Mononuclear cell (primary cell): ENCODE data around the gene PLEKHA6. TPM values are rescaled to one million over a fixed set of nuclear protein-coding genes. Genes with fewer than 3 reads are reported as not detected.

Experiments
- H3K27me3 ChIP-seq: 2 replicates; pipeline ENCODE4 v1.6.0; 2011; ENCODE audit warnings: low read length, control low read depth; ENCODE audit not compliant: insufficient read depth
- H3K4me1 ChIP-seq: 2 replicates; pipeline ENCODE4 v1.5.1; 2011; ENCODE audit warnings: mild to moderate bottlenecking, low read length, control low read depth; ENCODE audit not compliant: insufficient read depth
- H3K4me3 ChIP-seq: 2 replicates; pipeline ENCODE4 v1.5.1; 2011; ENCODE audit warnings: mild to moderate bottlenecking, low read length, moderate library complexity
- H3K9me3 ChIP-seq: 2 replicates; pipeline ENCODE4 v1.5.1; 2011; ENCODE audit warnings: low read depth, mild to moderate bottlenecking, control low read depth, low read length
- total RNA-seq: library from RNA; depleted of rRNA; stranded (reverse); fragments of >200 nt; gene quantifications from one replicate; pipeline ENCODE4 v1.2.3, GENCODE V29; 2012

The PLEKHA6 gene
- total RNA-seq, 1 donor = under 0.01 TPM

DNA sequence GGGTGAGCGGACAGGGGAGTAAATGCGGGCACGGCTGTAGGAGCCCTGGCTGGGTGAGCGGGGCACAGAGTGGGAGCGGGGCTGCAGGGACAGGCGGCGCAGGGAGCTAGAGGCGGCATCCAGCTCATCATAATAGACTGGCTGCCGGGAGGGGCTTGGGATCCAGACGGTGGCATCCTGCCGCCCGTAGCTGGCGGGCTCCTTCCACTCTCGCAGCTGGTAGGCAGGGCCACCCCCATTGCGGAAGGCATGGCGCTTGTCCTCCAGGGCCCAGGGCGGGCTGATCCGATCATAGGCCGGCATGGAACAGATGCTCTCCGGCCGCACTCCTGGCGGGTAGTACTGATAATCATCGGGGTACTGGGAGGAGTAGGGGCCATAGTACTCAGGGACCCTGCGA, 102.3 kb downstream of the PLEKHA6 start:
- Histone ChIP-seq H3K4me3 (no peak overlapping the region), H3K9me3 (no peaks in the 10 kb centered on the region), H3K4me1 (peaks cover 8% of the 10 kb centered on the region), H3K27me3 (no peaks in the 10 kb centered on the region)

GRCh38 chr1:204256531-204256930, 103.2 kb downstream of the PLEKHA6 start:
- Histone ChIP-seq H3K9me3 (no peaks in the 10 kb centered on the region), H3K4me3 (no peak overlapping the region), H3K27me3 (no peaks in the 10 kb centered on the region), H3K4me1 (peaks cover 8% of the 10 kb centered on the region)

DNA sequence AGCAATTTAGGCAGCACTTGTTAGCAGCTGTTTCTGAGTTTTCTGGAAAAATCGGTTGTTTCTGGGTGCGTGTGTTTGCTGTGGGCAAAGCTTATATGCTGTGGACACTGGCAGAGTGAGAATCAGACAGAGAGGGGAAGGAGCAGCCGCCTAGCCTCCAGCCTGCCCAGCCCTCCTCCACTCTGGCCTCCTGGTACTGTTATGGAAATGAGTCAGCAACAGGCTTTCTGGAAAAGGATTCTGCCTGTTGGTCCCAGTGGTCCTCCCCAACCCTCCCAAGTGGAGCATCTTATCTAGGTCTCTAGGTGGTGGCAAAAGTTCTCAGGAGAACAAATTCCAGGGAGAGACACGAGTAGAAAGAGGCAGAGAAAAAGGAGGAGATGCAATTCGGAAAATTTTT, 103.8 kb downstream of the PLEKHA6 start:
- no peaks in the 10 kb centered on the region for H3K9me3 ChIP-seq
- peaks cover 8% of the 10 kb centered on the region for H3K4me1 ChIP-seq
- no peaks in the 10 kb centered on the region for H3K27me3 ChIP-seq
- H3K4me3 ChIP-seq = no peak overlapping the region

DNA sequence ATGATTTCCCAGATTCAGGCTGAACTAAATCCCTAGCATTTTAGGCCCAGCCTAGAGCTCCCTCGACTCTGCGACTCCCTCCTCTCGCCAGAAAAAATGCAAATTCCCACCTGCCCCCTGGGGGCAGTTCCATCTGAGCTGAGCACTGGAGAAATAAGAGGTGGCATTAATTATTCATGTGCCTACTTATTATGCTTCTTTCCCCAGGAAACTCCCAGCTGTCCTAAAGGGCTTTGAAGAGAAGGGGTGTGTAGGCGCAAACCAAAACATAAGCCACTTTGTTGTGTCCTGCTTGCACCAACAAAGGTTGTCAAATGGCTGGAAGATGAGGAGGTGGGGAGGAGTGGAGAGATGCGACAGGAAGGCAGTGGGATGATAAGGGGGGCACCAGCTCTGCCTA, 104.5 kb downstream of the PLEKHA6 start:
- no peaks in the 10 kb centered on the region for H3K9me3 ChIP-seq
- no peaks in the 10 kb centered on the region for H3K27me3 ChIP-seq
- H3K4me1 ChIP-seq = peaks cover 8% of the 10 kb centered on the region
- no peak overlapping the region for H3K4me3 ChIP-seq

GRCh38 chr1:204254031-204254661, 105.6 kb downstream of the PLEKHA6 start:
- H3K4me3 ChIP-seq = no peak overlapping the region
- no peaks in the 10 kb centered on the region for H3K9me3 ChIP-seq
- no peaks in the 10 kb centered on the region for H3K27me3 ChIP-seq
- H3K4me1 ChIP-seq = peaks cover 8% of the 10 kb centered on the region

GRCh38 chr1:204251926-204252689, 107.6 kb downstream of the PLEKHA6 start:
- H3K27me3 ChIP-seq = no peaks in the 10 kb centered on the region
- no peak overlapping the region for H3K4me3 ChIP-seq
- H3K4me1 ChIP-seq = peaks cover 8% of the 10 kb centered on the region
- H3K9me3 ChIP-seq = no peaks in the 10 kb centered on the region

DNA sequence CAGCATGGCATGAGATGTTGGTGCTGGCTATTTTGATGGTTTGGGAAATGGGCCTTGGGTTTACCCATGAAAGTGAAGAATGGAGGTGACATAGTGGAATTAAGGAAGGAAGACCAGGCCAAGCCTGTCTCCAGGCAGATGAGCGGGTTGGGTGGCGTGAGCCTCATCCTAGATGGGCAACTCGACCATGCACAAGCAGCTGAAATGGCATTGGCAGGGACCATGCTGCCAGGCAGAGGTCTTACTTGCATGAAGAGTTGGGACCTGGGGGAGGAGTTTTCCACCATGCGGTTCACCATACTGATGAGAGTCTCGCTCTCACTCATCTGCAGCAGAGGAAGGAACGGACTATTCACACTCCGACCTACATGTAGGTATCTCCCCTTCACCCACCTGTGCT, 108.4 kb downstream of the PLEKHA6 start:
- Histone ChIP-seq H3K27me3 (no peaks in the 10 kb centered on the region), H3K4me1 (peaks cover 8% of the 10 kb centered on the region), H3K9me3 (no peaks in the 10 kb centered on the region), H3K4me3 (no peak overlapping the region)

GRCh38 chr1:204250428-204251030, 109.2 kb downstream of the PLEKHA6 start:
- H3K27me3 ChIP-seq = no peaks in the 10 kb centered on the region
- H3K9me3 ChIP-seq = no peaks in the 10 kb centered on the region
- no peak overlapping the region for H3K4me3 ChIP-seq
- peaks cover 8% of the 10 kb centered on the region for H3K4me1 ChIP-seq

DNA sequence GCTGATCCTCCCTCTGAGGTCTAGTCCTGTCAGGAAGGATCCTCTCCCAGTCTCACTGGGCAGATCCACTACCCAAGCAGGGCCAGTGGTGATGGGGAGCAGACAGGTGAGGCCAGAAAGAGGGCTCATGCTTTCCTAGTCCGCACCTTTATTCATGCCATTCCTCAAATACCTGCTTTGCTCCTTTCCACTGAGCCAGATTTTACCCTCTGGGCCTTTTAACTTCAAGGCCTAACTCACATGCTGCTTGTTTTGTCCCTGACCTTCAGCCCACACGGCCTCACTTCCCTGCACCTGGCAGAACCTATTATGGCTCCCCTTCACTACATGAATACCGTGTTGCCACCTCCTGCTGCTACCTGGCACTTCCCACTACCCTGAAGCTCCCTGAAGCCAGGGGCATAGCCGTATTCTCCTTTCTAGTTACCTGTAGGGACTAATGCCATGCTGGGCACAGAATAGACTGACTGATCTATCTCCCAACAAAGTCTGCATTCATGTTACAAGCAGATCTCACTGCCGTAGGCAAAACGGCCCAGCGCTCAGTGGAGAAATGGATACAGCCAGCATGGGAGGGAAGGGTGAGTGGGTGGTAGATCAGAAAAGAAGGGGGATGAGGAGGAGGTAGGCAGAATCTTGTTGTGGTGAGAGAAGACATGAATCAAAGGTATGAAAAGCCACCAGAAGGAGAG, 109.8 kb downstream of the PLEKHA6 start:
- no peaks in the 10 kb centered on the region for H3K27me3 ChIP-seq
- H3K9me3 ChIP-seq = no peaks in the 10 kb centered on the region
- H3K4me3 ChIP-seq = no peak overlapping the region
- peaks cover 8% of the 10 kb centered on the region for H3K4me1 ChIP-seq

- Histone ChIP-seq H3K4me1 (peaks cover 3% of the 10 kb centered on the region), H3K9me3 (no peaks in the 10 kb centered on the region), H3K27me3 (no peaks in the 10 kb centered on the region), H3K4me3 (no peak overlapping the region)
Observed at GRCh38 chr1:204248954-204249353, 110.8 kb downstream of the PLEKHA6 start.

DNA sequence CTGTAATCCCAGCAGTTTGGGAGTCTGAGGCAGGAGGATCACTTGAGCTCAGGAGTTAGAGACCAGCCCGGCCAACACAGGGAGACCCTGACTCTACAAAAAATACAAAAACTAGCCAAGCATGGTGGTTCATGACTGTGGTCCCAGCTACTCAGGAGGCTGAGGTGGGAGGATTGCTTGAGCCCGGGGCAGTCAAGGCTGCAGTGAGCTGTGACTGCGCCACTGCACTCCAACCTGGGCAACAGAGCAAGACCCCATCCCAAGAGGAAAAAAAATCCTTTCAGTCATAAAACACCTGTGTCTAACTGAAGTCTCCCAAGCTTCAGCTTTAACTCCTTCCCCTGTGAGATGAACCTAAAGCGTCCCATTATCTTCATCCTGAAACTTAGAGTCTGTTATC, 112.9 kb downstream of the PLEKHA6 start:
- H3K9me3 ChIP-seq = no peaks in the 10 kb centered on the region
- no peaks in the 10 kb centered on the region for H3K4me1 ChIP-seq
- no peaks in the 10 kb centered on the region for H3K27me3 ChIP-seq
- no peak overlapping the region for H3K4me3 ChIP-seq

DNA sequence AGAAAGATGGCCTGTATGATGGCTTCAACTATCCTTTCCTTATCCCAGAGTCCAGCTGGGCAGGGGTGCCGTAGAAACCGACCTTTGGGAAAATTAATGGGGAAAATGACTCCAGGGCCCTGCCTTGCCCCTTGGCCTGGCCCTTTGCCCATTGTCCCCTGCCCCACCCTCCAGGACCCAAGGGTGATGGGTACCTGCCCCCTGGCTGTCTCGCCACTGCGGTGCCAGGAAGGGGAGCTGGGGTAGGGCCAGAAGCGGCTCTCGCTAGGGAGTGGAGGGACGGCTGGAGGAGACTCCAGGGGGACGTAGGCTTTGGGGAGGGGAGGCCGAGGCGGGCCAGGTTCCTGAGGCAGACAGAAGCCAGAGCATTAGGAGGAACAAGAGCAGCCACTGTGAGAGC, 116.8 kb downstream of the PLEKHA6 start:
- Histone ChIP-seq H3K27me3 (no peaks in the 10 kb centered on the region), H3K4me3 (no peak overlapping the region), H3K4me1 (no peaks in the 10 kb centered on the region), H3K9me3 (no peaks in the 10 kb centered on the region)

DNA sequence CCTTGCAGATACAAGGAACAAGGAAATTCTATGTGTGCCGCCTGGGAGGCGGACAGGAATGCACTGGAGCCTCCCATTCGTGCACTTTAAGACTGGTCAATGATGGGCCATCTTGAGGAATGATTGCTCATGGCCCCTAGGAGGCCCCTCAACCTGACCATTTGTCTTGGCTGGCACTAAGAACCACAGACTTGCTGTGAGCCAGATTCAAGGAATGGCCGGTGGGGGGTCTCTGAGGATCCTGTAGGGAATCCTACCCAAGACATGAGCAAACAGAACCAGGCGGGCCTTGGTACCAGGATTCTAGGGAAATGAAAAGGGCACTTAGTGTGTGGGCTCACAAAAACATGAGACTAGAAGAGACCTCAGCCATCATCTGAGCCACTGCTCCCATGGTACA, 117.8 kb downstream of the PLEKHA6 start:
- H3K4me3 ChIP-seq = no peak overlapping the region
- no peaks in the 10 kb centered on the region for H3K9me3 ChIP-seq
- no peaks in the 10 kb centered on the region for H3K27me3 ChIP-seq
- H3K4me1 ChIP-seq = no peaks in the 10 kb centered on the region

DNA sequence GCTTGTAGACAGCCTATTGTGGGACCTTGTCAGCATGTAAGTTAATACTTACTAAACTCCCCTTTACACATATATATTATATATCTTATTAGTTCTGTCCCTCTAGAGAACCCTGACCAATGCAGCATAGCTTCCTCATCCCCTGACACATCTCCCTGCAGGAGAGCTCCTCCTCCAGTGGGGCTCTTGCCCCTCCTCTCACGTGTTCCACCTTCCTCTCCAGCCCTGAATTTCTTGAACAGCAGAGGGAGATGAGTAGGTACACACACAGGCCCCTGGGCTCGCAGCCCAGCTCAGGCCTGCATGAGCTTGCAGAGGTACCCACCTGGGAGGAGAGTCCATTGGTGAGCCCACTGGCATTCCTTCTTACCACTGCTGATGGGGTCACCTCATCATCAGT, 118.7 kb downstream of the PLEKHA6 start:
- no peaks in the 10 kb centered on the region for H3K9me3 ChIP-seq
- no peak overlapping the region for H3K4me3 ChIP-seq
- no peaks in the 10 kb centered on the region for H3K4me1 ChIP-seq
- no peaks in the 10 kb centered on the region for H3K27me3 ChIP-seq

DNA sequence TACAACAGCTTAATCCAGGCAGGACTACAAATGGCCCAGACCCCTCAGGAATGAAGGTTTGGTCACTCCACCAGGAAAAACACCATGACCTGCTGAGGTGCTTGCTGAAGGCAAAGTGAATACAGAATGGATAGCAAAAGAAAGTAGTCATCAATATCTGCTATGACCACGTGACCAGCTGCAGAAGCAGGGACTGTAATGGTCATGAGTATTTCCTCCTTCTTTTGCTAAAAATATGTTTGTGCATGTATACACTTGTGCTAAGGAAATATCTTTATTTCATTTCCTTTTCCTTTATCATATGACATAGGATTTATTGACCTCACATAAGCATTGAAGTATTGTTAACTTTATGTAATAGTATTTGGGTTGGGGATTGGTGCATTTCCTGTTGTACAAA, 119.5 kb downstream of the PLEKHA6 start:
- H3K4me3 ChIP-seq = no peak overlapping the region

More for the DNA sequence above, 119.5 kb downstream of the PLEKHA6 start:
- H3K4me1 ChIP-seq = no peaks in the 10 kb centered on the region
- H3K27me3 ChIP-seq = no peaks in the 10 kb centered on the region
- no peaks in the 10 kb centered on the region for H3K9me3 ChIP-seq
